ENCODE data around the gene SNRK.

The SNRK gene, protein sequence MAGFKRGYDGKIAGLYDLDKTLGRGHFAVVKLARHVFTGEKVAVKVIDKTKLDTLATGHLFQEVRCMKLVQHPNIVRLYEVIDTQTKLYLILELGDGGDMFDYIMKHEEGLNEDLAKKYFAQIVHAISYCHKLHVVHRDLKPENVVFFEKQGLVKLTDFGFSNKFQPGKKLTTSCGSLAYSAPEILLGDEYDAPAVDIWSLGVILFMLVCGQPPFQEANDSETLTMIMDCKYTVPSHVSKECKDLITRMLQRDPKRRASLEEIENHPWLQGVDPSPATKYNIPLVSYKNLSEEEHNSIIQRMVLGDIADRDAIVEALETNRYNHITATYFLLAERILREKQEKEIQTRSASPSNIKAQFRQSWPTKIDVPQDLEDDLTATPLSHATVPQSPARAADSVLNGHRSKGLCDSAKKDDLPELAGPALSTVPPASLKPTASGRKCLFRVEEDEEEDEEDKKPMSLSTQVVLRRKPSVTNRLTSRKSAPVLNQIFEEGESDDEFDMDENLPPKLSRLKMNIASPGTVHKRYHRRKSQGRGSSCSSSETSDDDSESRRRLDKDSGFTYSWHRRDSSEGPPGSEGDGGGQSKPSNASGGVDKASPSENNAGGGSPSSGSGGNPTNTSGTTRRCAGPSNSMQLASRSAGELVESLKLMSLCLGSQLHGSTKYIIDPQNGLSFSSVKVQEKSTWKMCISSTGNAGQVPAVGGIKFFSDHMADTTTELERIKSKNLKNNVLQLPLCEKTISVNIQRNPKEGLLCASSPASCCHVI

DNA sequence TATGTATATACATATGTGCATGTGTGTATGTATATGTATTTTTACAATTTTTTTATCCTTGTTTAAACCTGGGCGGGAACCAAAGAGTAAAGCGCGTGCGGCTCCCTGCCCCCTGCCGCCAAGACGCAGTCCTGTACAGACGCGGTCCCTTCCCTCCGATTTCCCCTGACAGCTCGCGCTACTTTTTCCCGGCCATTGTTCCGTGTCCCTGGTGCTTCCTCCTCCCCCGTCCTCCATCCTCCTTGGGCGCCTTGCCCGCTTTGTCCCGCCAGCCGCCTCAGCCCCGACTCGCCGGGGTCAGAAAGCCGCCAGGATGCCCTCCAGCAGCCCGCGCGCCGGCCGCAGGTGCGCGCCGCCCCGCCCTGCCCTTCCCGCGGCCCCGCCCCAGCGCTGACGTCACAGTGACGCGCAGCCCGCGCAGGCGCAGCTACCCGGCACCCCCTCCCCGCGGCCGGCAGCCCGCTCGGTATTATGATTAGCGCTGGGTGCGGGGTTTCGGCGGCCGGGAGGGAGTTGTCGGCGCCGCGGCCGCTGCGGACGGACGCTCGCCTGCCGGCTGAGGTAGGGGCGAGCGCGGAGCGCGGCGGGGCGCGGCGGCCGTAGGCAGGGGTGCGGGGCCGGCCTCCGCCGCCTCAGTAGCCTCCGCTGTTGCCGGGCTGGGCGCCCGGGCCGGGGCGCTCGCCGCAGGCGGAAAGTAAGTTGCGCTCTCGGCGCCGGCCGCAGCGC, at the start of gene SNRK:
Gene SNRK (plus strand): TSS at position 426 of the 726 bp plus-strand sequence. CDS start 16,664 bp downstream, outside the sequence.
- peak; percentile 26 to 73 for DNase-seq

DNA sequence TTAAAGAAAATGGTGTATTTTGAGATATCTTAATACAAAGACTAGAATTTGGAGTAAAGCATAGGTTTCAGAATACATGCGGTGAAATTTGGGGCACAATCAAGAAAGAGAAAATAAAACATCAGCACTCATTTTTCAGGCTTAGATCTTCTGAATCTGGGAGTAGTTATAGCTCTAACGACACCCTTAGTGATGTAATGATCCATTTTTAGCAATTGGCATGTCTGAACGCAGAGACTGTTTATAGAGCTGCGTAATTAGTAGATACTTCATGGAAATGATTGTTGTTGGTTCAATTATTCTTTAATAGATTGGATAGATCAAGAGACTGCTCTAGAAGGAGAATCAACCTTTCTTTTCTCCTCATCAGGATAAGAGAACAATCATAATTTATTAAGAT, 47.5 kb upstream of the SNRK start:
- DNase-seq, result no peak

DNA sequence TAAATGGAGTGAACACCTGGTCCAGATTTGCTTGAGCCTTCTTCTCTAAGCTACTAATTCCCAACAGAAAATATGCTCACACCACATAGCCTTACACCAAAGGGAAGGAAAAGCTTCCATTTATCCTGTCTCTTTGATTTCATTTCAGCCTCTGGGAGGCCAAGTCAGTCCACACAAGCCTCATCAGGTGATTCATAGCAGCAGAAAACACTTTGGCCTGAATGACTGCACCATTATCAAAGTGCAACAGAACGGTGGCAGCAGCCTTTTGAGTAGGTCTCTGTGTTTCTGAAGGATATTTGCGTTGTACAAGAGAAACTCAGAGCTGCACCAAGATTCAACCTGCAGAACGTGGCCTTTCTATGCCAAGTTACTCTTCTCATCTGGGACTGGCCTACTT, 46.6 kb upstream of the SNRK start:
- DNase-seq, result no peak

DNA sequence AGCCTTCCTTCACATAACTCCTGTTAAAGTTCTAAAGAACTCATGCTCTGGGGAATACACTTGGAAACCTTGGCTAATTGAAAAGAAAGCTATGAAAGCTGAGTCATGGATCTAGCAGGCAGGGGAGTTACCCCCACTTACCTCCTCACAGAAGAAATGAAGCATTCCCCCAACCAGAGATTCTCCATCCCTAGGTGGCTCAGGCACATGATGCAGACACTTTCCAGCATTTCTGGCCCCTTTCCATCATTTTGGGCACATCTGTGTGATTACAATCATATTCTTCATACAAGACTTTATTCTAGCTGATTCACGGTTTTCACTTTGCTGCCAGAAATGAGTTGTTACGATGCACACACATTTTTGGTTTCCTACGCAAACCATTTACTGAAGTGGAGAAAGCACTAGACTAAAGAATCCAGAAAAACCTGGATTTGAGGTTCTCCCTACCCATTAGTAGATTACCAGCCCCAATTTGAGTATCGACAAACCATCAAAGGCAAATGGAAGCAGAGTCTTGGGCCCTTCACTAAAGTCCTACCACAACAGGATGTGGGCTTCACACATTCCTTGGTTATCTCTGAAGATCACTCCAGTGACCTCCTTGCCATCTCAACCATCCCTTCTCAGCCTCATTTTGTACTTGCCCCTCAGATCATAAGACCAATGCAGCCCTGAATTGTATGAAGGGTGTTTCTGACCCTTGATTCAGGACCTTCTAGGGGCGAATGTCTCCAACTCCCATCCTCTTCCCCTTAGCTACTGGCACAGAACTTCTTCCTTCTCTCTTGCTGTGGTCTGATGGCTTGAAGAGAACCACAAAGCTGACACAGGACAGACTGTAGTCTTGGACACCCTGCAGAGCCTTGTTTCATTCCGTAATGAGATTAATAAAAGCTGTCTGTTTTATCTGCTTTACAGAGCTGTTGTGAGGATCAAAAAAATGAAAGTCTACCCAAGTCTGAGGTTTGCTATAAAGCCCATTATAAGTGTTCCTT, 42.5 kb upstream of the SNRK start:
- no peak for DNase-seq

DNA sequence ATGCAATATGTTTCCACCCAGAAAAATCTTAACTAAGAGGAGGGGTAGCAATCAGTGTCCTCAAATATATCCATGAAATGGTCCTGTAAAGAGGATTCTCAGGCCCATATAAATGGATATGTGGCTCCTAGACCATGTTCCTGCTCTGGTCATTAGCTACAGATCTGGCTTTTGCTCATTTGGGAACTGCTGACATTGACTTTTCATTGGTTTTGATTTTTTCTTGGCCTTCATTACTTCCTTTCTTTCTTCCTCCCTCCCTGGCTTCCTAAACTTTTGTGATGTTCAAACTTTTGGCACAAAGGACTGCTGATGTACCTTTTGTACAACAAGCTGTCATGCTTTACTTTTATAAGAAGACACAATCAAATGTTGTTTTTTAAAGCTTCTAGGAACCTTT, 41.6 kb upstream of the SNRK start:
- DNase-seq, result no peak

DNA sequence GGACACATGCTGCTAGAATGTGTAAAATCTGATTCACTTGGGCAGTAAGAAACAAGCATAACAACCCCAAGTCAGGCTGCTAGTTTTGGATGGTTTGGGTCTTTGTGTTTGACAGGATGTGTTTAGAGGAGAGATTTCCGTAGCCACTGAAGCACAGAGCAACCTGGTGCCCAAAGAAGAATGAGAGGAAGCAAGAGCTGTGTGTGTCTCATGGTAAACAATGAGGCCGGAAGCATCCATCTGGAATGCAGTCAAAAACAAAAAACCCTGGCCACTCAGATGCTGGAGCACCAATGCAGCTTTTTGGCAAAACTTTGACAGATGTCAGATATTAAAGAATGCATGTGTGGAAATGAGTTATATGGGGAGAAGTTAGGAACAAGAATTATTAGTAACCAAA, 39.4 kb upstream of the SNRK start:
- DNase-seq, result no peak

DNA sequence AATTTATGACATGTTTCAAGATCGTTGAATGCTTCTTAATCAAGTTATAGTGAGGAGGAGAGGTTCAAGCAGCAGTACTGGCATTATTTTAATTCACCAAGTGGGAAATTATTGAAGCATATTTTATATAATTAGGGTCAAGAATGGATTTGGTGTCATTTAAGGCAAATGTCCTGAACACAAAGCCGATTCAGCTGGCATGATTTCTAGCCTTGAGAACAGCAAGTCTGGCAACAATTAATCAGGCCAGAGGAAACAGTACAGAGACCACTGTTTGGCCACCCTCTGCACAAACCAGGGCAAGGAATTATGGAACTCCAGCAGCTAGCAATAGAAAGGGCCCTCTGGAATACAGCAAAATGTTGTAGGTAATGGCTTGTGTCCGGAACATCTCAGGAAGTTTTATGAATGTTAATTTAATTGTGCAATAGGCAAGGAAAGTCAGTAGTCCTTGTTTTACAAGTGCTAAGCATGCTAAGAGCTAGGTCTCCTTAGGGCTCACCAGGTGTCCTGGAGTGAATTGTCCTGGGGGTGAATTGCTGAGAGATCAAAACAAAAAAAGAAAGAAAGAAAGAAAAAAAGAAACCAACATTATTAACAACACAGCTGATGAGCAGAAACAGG, 38.7 kb upstream of the SNRK start:
- peak in 1 of 2 experiments; percentile 1 for DNase-seq

DNA sequence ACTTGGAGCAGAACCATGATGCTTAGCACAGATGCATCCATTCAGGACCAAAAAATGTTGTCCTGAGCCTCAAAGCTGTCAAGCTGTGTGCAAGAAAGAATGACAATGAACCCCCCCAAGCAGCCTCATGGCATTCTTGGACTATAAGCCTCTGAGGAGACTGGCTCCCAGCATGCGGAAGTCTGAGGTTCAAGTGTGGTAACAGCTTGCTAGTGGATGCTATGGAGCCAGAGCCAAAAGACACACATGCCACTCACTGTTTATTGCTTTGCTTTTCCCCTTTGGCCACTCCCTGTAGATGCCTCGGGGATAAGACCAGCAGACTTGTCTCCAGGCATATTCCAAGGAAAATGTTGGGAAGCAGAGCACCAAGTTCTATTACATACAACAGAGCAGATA, 38.2 kb upstream of the SNRK start:
- DNase-seq, result peak in 1 of 2 experiments; percentile 40

DNA sequence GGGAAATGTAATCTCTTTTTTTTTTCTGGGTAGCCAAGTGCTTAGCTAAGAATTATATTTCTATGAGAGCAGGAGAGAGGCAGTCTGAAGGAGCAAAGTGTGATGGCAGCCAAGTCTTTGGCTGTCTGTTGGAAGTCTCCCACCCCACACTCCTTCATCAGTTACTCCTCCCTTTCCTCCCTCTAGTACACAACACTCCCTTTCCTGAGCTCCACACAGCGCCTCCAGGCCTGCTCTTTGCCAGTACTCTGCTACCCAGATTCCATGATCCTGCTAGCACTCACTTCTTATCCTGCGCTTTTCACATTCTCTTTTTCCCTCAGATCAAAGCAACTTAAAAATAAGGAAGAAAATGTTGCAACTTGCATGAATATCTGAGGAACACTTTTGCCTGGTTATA, 37.4 kb upstream of the SNRK start:
- DNase-seq, result no peak

DNA sequence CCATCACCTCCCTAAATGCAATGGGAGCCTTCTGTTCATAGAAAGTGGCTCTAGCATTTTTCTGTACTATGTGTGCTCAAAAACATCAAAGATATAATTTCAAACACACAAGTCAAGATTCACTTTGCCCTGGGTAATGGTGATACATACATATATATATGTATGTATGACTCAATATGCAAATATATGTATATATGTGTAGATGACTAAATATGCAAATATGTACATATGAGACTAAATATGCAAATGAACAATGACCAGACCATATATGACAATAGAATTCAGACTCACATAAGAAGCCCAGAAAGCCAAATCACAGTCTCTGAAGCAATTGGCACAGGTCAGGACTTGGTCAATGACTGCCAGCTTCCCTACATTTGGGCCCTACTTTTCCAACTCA, 36.9 kb upstream of the SNRK start:
- DNase-seq, result no peak

DNA sequence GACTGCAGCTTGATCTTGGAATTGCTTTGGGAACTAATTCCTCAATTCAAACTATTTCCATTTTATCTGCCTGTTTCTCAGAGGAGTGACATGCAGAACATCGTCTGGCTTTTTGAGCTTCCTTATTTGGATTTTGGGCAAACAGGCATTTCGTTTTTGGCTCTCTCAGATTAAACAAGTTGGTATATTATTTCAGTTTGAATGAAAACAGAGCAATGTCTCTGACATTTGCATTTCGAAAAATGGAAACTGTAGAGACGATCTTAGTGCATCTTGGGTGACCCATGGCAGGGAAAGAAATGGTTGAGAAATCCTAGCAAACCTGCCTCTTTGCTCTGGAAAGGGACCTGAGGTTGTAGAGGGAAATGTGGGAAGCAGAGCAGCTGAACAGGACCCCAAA, 33.0 kb upstream of the SNRK start:
- DNase-seq, result no peak

DNA sequence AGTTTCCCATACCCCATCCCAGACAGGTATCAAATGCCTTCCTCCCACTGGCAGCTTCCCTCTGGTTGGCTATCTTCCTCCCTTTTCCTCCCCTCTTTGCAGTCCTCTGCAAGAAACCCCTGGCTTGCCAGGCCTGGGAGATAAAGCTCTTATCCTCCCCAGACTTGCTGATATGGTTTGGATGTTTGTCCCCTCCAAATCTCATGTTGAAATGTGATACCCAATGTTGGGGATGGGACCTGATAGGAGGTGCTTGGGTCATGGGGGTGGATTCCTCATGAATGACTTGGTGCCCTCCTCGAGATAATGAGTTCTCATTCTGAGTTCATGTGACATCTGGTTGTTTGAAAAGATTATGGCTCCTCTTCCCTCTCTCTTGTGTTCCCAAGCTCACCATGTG, 32.2 kb upstream of the SNRK start:
- DNase-seq, result no peak

DNA sequence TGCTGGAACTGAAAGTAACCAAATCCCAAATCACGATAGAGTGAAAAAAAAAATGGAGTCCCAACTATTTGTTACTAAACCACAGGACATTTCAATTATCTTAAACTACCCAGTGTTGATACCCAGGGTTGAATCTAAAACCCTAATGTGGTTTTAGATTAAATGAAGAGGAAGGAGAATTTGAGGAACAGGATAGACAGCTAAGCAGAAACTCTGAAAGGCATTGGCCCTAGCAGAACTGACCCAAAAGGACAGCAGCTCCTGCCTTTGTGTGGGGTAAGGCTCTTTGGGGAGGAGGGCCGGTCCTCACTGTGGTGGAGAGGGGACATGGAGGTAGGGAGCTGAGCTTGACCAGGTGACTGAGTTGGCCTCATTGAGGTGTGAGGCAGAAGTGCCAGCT, 30.7 kb upstream of the SNRK start:
- no peak for DNase-seq

DNA sequence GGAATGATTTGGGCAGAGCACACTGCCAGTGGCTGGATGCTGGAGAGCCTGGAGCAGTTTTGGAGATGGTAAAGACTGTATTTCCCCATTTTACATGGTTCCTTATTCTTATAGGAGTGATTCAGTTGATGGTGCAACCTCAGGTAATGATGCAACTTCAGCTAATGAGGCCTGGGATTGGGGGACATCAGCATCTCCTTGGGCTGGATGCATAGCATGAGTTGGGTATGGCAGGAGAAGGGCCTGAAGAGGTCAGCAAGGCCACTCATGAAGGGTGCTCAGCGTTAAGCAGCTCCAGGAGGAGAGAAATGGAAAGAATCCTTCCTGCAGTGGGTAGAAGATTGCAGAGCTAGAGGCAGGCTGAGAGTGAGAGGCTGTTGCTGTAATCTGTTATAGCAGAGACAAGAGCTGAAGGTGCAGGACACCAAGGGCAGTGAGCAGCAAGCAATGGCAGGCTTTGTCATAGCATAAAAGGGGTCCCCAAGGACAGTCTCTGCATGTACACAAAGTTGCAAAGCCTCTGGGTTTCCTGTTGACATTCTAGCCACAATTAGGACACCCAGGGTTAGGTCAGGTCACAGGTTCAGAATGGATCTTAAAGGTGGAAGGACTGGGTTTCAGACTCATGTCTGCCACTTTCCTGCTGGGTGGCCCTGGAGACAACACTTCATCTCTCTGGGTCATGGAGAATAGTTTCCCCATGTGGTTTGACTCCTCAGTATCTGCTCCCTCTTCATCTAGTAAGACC, 29.5 kb upstream of the SNRK start:
- no peak for DNase-seq

DNA sequence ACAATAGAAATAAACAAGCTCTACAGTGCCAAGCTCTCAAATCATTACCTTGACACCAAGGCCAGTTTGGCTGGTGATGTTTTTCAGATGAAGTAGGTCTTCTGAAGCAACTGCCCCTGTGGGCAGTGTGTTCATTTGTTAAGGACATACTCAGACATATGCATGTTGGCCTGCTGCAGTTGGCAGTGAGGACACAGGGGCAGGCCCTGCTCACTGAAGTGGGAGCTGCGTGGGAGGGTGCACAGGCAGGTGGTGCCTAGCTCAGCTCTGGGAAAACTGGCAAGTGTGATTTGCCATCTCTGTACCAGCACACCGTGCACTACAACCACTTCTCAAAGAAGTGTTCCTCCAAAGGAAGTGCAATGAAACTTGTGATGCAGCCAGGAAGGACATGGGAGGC, 28.5 kb upstream of the SNRK start:
- no peak for DNase-seq

DNA sequence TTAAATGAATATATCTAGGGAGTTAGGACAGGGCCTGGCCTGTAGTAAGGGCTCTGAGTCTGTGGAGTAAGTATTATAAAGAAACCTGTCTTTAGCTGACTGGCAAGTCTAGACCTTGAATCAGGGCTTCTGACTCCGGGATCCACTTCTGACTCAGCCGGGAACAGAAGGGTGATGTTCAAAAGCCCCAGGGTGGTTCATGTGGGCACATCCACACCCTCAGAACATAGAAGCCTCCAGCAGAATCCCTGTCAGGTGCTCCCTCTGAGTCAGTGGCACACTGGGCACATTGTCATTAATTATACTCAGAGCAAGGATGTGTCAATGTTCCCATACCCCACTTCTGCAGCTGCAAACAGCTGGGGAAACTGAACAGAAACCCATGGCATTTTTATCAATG, 26.7 kb upstream of the SNRK start:
- no peak for DNase-seq

DNA sequence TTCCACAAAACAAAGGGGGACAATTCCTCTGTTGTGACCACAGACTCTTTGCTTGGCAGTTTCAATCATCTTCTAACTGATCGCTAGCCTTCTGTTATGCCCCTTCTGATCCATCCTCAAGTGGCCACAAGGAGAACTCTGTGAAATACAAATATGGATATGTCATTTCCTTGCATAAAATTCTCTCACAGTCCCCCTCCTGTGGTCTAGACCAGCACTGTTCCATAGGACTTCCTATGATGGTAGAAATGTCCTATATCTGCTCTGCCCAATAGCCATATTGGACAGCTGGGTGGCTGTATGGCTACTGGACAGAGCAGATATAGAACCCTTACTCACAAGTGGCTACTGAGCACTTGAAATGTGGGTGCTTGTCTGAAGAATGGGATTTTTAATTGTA, 25.9 kb upstream of the SNRK start:
- DNase-seq, result no peak

DNA sequence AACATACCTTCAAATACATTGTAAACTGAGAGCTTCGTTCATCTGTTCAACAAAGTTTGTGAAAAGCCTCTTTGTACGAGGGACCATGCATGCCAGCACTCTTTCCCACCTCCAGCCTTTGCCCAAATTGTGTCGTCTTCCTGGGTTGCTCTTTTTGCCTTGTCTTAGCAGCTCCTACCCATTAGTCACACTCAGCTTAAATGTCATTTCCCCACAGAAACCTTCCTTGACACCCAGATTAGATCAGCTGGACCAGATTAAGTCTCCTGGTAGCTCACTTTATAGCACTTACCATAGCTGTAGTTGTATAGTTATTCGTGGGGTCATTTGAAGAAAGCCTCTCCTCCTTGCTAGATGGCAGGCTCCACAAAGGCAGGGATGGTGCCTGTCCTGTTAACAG, 24.1 kb upstream of the SNRK start:
- DNase-seq, result no peak

DNA sequence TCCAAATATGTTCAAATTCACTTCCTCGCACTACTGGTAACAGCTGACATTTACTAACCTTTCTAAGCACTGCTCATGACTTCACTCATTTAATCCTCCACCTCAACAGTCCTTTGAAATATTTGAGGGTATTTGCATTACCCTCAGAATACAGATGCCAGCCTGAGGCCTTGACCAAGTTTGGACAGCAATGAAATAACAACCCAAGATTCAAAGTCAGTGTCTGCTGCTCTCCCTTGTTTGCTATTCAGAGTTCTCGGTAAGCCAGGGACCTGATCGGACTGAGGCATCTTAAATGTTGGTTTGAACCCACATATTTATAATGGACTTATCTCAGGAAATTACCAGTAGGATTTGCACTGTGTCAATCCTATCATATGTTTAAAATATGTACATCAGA, 19.9 kb upstream of the SNRK start:
- no peak for DNase-seq

DNA sequence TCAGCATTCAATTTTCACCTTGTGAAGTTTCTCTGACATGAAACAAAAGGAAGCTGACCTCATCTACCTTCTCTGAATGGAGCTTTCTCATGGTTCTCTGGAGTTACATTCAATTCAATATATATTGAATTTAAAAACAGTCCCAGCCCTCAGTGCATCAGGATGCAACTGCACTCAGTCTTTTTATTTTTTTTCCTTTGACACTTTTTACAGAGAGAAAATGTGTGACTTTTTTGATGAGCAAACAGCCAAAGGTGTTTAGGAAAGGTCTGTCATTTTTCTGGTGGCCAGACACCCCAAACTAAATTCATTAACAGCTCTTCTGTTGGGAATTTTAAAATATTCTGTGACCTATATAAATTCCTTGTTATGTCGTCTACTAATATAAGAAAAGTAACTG, 19.3 kb upstream of the SNRK start:
- no peak for DNase-seq

DNA sequence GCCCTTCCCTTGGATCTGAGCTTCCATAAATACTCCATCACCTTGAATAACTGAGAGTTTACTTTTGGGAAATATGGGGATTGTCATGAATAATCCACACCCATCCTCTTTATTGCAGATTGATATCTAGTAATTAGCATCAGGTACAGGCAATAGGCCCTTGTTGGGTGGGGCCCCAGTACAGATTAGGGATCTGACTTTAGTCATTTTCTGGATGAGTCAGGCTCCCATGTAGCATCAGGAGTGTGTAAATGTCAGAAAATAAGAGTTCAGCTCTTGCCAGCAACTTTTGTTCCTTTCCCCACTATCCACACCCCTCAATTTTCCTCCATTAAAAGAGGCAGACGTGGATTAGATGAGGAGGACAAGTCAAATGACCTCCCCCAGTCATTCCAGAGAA, 17.7 kb upstream of the SNRK start:
- no peak for DNase-seq
